HepG2 (cell line): ENCODE measurements around the gene CCL13.

Experiments used
- ATF7 ChIP-seq, 2 experiments: fragments of 450-650 bp in 1 of 2; sonication (generic) in 1 of 2; formaldehyde crosslinking in 1 of 2; IDR thresholded peaks; 2 replicates each; pipeline versions ENCODE4 v1.4.0 to v1.6.1; 2016 to 2020; ENCODE audit warnings: antibody characterized with exemption in 1 of 2, mild to moderate bottlenecking in 1 of 2, missing genetic modification reagents in 1 of 2
- CHCHD3 ChIP-seq: sonication (generic); formaldehyde crosslinking; IDR thresholded peaks from 2 replicates; pipeline ENCODE4 v1.8.0; 2022; ENCODE audit warnings: mild to moderate bottlenecking, missing genetic modification reagents, moderate library complexity
- EP300 ChIP-seq, 3 experiments: sonication (generic) in 1 of 3; formaldehyde crosslinking in 1 of 3; IDR thresholded peaks; 2 replicates each; pipeline versions ENCODE4 v1.5.1 to v1.6.1; 2011 to 2020; ENCODE audit warnings: low read depth in 2 of 3, low read length in 2 of 3, borderline replicate concordance in 1 of 3, improper control_type of control experiment in 1 of 3, mild to moderate bottlenecking in 1 of 3, missing genetic modification reagents in 1 of 3, moderate library complexity in 1 of 3
- EZH2 ChIP-seq: conservative IDR thresholded peaks from 2 replicates; pipeline ENCODE4 v1.6.1; 2012; ENCODE audit warnings: mild to moderate bottlenecking, low read depth, low read length, moderate library complexity
- HDAC2 ChIP-seq: sonication (generic); formaldehyde crosslinking; IDR thresholded peaks from 2 replicates; pipeline ENCODE4 v1.4.0; 2020; ENCODE audit warnings: missing genetic modification reagents
- MAFK ChIP-seq, 2 experiments: IDR thresholded peaks in 1 of 2; conservative IDR thresholded peaks in 1 of 2; 2 replicates each; pipeline ENCODE4 v1.6.1; 2011; ENCODE audit warnings: improper control_type of control experiment in 2 of 2, low read length in 2 of 2
- MEIS2 ChIP-seq: sonication (generic); formaldehyde crosslinking; IDR thresholded peaks from 2 replicates; pipeline ENCODE4 v1.9.0; 2021; ENCODE audit warnings: mild to moderate bottlenecking, missing genetic modification reagents
- RAD21 ChIP-seq: fragments of 450-650 bp; formaldehyde crosslinking; IDR thresholded peaks from 2 replicates; pipeline ENCODE4 v1.5.0; 2020; ENCODE audit warnings: mild to moderate bottlenecking
- SRF ChIP-seq: IDR thresholded peaks from 2 replicates; pipeline ENCODE4 v1.6.1; 2011; ENCODE audit warnings: mild to moderate bottlenecking, low read depth, low read length, moderate library complexity
- TCF7 ChIP-seq: sonication (generic); IDR thresholded peaks from 2 replicates; pipeline ENCODE4 v1.6.1; 2016; ENCODE audit warnings: antibody characterized with exemption, low read depth
- ZNF350 ChIP-seq: sonication (generic); formaldehyde crosslinking; IDR thresholded peaks from 2 replicates; pipeline ENCODE4 v1.4.0; 2020; ENCODE audit warnings: mild to moderate bottlenecking, low read depth, missing genetic modification reagents, borderline replicate concordance
- ZNF556 ChIP-seq: sonication (generic); formaldehyde crosslinking; IDR thresholded peaks from 2 replicates; pipeline ENCODE4 v1.4.0; 2020; ENCODE audit warnings: mild to moderate bottlenecking, missing genetic modification reagents, borderline replicate concordance

DNA sequence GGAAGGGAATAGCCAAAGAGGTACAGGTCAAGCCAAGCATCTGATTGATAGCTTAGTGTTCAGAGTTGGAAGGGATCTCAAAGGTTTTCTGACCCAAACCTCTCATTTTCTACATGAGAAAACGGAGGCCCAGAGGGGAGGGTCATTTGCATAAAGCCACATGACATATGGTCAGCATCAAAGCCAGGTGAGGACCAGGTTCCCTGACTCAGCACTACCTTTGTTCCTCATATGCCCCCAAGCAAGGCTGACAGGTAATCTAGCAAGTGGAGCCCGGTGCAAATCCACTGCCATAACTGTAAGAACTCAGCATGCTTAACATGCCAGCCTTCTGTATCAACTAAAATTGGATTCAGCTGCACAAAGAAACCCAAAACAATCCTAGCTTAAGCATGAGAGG lies 35.0 kb downstream of the CCL13 start:
- no peak for TF ChIP-seq SRF
- TF ChIP-seq MEIS2, result no peak
- TF ChIP-seq ZNF350, result no peak
- no peak for TF ChIP-seq ZNF556 (CRISPR knock-in tag)
- TF ChIP-seq CHCHD3 (CRISPR knock-in tag), result no peak
- TF ChIP-seq RAD21 (CRISPR knock-in tag), result no peak
- no peak for TF ChIP-seq ATF7 (IDR thresholded peaks at IDR 0.05)
- TF ChIP-seq ATF7 (CRISPR knock-in tag; IDR thresholded peaks at IDR 0.05), result no peak
- TF ChIP-seq HDAC2 (CRISPR knock-in tag), result no peak
- no peak for TF ChIP-seq EP300 (IDR thresholded peaks at IDR 0.05; ENCODE audit: low read depth in 2 of 2, low read length in 2 of 2)
- TF ChIP-seq EP300 (CRISPR knock-in tag; IDR thresholded peaks at IDR 0.05; ENCODE audit: borderline replicate concordance), result no peak
- TF ChIP-seq MAFK (conservative IDR thresholded peaks at IDR 0.05 in 1 of 2, IDR thresholded peaks at IDR 0.05 in 1 of 2; ENCODE audit: low read length in 2 of 2), result peak in 1 of 2 experiments; percentile 35; a peak in 2 of 4 replicates
- no peak for TF ChIP-seq EZH2
- no peak for TF ChIP-seq TCF7
